PC-3 (cell line): Measurements from ENCODE around the gene SLC22A2.

Source experiments
- CTCF ChIP-seq: fragments of 300-600 bp; sonication (generic); conservative IDR thresholded peaks from 2 replicates; pipeline ENCODE4 v1.5.1; 2017; ENCODE audit warnings: antibody characterized with exemption, low read depth, mild to moderate bottlenecking, low read length
- EZH2 ChIP-seq: fragments of 300-600 bp; sonication (generic); IDR thresholded peaks from one replicate; pipeline ENCODE4 v1.6.1; 2017; ENCODE audit warnings: antibody characterized with exemption, mild to moderate bottlenecking, low read length; ENCODE audit not compliant: unreplicated experiment

DNA sequence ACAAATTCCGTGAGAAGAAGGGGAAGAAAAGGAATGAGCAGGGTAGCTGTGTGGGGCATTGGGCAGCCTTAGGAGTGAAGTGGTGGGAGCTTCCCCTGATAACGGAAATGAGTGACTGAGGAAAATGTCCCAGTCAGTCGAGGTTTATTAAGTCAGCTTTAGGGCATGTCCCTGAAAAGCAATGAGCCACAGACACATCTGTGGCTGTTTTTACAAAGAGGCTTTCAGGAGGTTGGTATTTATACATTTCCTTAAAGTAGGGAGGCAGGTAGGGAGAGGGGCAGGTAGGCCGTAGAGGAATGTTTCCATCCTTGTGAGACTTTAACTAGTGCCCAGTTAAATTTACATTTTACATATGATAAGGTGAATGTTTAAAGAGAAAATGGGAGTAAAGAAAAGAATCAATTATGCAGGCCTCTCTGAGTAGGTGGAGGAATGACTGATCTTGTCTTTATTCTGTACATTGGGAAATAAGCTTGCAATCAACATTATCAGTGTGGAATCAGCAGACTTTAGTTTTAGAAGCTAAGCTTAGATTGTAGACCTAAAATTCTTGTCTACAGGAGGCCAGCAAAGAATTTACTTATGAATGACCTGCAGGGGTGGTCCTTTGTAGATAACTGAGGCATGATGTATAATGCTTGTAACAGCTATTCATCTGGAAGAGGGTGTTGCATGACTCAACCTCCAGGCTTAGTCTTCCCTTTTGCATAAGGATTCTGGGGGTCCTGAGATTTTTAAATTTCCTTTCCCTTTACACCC, 18.5 kb downstream of the SLC22A2 start:
- TF ChIP-seq CTCF = no peak
- no peak for TF ChIP-seq EZH2
